ENCODE measurements around the gene CNTROB. TPM values are rescaled to one million over a fixed set of nuclear protein-coding genes. Genes with fewer than 3 reads are reported as not detected.

CNTROB gene
- polyA plus RNA-seq, 1 donor from 2014 or later = 11.0 TPM

DNA sequence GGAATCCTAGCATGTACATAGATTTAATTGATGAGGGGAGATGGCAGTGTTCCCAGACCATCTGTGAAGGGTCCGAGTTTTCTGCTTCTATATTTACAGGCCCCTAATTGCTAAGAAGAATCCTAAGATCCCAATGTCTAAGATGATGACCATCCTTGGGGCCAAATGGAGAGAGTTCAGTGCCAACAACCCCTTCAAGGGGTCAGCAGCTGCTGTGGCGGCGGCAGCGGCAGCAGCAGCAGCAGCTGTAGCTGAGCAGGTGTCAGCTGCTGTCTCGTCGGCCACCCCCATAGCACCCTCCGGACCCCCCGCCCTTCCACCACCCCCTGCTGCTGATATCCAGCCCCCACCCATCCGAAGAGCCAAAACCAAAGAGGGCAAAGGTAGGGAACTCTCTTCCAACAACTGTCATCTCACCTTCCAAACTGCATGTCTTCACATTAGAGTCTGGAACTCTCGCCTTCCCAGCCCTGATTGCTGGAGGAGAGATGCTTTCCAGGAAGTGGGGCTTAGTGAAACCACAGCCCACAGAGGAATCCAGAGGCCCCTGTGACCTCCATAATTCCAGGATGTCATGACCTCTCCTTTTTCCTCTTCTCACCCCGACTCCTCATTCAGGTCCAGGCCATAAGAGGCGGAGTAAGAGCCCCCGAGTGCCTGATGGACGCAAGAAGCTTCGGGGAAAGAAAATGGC lies 38.7 kb upstream of the CNTROB start:
- peaks cover 5% of the 10 kb centered on the region for H3K36me3 Mint-ChIP-seq
- H3K27ac Mint-ChIP-seq = no peak overlapping the region

DNA sequence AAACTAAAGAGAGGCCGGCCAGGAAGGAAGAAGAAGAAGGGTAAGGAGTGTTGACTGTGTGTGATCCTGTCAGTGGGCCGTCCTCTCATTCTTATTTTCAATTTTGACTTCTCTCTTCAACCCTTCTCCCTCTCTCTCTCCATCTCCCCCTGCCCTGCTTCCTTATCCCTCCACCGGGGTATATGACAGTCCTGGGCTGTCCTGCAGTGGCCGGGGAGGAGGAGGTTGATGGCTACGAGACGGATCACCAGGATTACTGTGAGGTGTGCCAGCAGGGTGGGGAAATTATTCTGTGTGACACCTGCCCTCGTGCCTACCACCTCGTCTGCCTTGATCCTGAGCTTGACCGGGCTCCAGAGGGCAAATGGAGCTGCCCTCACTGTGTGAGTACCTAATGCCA lies 37.8 kb upstream of the CNTROB start:
- Mint-ChIP-seq H3K36me3 (peaks cover 5% of the 10 kb centered on the region), H3K27ac (no peak overlapping the region), H3K4me1 (no peaks in the 10 kb centered on the region), H3K27me3 (no peaks in the 10 kb centered on the region), H3K4me3 (no peak overlapping the region), H3K9me3 (no peaks in the 10 kb centered on the region)

More for the DNA sequence above, 38.7 kb upstream of the CNTROB start:
- H3K4me3 Mint-ChIP-seq = no peak overlapping the region
- no peaks in the 10 kb centered on the region for H3K4me1 Mint-ChIP-seq
- no peaks in the 10 kb centered on the region for H3K9me3 Mint-ChIP-seq
- H3K27me3 Mint-ChIP-seq = no peaks in the 10 kb centered on the region

DNA sequence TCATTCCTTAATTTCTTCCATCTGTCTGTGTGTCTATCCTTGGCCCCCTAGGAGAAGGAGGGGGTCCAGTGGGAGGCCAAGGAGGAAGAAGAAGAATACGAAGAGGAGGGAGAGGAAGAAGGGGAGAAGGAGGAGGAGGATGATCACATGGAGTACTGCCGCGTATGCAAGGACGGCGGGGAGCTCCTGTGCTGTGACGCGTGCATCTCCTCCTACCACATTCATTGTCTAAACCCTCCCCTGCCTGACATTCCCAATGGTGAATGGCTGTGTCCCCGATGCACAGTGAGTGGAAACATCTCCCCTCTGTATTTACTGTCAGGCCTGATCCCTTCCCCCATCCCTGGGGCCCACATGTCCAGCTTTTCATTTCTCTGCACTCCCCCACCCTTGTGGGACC lies 37.1 kb upstream of the CNTROB start:
- H3K36me3 Mint-ChIP-seq = peaks cover 5% of the 10 kb centered on the region
- H3K9me3 Mint-ChIP-seq = no peaks in the 10 kb centered on the region
- H3K4me3 Mint-ChIP-seq = no peak overlapping the region
- no peaks in the 10 kb centered on the region for H3K4me1 Mint-ChIP-seq
- H3K27ac Mint-ChIP-seq = no peak overlapping the region
- H3K27me3 Mint-ChIP-seq = no peaks in the 10 kb centered on the region

DNA sequence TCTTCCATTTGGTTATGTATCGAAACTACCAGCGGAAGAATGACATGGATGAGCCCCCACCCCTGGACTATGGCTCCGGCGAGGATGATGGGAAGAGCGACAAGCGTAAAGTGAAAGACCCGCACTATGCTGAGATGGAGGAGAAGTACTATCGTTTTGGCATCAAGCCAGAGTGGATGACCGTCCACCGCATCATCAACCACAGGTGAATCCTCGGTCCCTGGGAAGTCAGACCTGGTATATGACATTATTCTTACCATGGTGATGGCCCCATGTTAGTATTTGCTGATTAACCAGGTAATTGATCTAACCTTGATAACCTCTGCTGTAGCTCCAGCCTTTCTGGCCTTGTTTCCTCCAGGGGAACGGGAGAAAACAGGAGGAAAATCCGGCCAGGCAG lies 34.9 kb upstream of the CNTROB start:
- Mint-ChIP-seq H3K9me3 (no peaks in the 10 kb centered on the region), H3K27ac (no peak overlapping the region), H3K27me3 (no peaks in the 10 kb centered on the region), H3K4me3 (no peak overlapping the region), H3K4me1 (no peaks in the 10 kb centered on the region), H3K36me3 (peaks cover 5% of the 10 kb centered on the region)

DNA sequence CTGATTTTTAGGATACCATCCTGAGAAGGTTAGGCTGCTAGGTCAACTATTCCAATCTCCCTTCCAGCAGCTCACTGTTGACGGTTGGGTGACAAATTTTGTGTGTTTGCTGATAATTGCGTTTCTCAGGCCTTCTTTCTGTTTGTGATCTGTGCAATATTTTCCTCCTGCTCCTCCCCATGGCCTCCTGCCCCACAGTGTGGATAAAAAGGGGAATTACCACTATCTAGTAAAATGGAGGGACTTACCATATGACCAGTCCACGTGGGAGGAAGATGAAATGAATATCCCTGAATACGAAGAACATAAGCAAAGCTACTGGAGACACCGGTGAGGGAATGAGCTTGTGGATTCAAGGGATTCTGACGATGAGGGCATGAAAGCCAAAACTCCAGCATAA lies 34.2 kb upstream of the CNTROB start:
- Mint-ChIP-seq H3K4me3 (no peak overlapping the region), H3K9me3 (no peaks in the 10 kb centered on the region), H3K27ac (no peak overlapping the region), H3K36me3 (peaks cover 5% of the 10 kb centered on the region), H3K4me1 (no peaks in the 10 kb centered on the region), H3K27me3 (no peaks in the 10 kb centered on the region)

DNA sequence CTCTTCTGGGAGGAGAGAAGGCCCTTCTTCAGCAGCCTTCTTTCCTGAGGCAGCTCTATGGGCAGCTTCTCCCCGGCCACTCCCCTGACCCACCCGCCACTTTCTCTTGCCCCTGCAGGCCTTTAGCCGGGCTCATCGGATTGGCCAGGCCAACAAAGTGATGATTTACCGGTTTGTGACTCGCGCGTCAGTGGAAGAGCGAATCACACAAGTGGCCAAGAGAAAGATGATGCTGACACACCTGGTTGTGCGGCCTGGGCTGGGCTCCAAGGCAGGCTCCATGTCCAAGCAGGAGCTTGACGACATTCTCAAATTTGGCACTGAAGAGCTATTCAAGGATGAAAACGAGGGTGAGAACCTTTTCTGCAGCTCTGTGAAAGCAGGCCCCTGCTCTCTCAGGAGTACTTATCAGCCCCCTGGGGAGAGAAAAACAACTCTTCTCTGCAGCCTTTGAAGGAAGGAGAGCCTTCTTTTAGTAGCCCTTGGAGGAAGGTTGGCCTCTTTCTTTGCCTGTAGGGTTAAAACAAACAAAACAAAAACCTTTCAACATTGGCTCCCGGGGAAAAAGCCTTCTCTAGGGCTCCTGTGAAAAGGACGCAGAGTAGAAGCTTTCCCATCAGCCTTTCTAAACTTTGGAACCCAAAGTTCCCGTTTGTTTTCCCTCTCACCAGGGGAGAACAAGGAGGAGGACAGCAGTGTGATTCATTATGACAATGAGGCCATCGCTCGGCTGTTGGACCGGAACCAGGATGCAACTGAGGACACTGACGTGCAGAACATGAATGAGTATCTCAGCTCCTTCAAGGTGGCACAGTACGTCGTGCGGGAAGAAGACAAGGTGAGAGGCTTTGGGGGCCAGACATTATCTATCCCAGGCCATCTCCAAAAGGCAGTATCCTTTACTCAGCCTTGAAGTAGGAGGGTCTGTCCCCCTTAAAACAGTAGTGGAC lies 28.6 kb upstream of the CNTROB start:
- Mint-ChIP-seq H3K9me3 (peaks cover 0 to 2% (median 0%) of the 10 kb centered on the region in 3 donors), H3K36me3 (peaks cover 3% of the 10 kb centered on the region), H3K4me3 (no peak overlapping the region), H3K4me1 (no peaks in the 10 kb centered on the region), H3K27me3 (no peaks in the 10 kb centered on the region), H3K27ac (no peak overlapping the region)

DNA sequence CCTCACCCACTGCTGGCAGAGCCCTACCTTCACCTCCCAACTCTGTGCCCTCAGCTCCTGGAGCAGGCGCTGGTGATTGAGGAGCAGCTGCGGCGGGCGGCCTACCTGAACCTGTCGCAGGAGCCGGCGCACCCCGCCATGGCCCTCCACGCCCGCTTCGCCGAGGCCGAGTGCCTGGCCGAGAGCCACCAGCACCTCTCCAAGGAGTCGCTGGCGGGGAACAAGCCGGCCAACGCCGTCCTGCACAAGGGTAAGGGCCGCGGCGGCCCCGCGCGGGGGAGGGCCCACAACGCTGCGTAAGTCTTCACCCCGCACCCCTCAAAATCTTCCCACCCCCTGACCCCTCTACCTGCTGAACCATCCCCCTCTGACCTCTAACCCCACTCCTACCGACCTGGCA lies 22.9 kb upstream of the CNTROB start:
- Mint-ChIP-seq H3K4me1 (peaks cover 3 to 6% (median 4%) of the 10 kb centered on the region in 3 donors), H3K36me3 (peaks cover 3% of the 10 kb centered on the region), H3K27me3 (no peaks in the 10 kb centered on the region), H3K9me3 (no peaks in the 10 kb centered on the region), H3K27ac (peak overlapping the region in 1 of 3 donors; percentile 85), H3K4me3 (no peak overlapping the region)

DNA sequence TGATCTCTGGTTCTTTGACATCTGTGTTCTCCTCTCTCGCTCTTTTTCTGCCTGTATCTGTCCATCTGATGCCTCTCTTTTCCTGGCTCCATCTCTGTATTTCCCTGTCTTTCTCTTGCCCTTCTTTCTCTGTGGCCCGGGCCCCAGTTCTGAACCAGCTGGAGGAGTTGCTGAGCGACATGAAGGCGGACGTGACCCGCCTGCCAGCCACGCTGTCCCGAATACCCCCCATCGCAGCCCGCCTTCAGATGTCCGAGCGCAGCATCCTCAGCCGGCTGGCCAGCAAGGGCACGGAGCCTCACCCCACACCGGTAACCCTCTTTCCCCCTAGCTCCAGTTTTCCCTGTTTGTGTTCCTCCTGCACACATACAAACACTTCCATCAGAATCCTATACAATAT lies 21.7 kb upstream of the CNTROB start:
- H3K27ac Mint-ChIP-seq = peak overlapping the region in 1 of 3 donors; percentile 58
- H3K27me3 Mint-ChIP-seq = no peaks in the 10 kb centered on the region
- H3K36me3 Mint-ChIP-seq = no peaks in the 10 kb centered on the region

DNA sequence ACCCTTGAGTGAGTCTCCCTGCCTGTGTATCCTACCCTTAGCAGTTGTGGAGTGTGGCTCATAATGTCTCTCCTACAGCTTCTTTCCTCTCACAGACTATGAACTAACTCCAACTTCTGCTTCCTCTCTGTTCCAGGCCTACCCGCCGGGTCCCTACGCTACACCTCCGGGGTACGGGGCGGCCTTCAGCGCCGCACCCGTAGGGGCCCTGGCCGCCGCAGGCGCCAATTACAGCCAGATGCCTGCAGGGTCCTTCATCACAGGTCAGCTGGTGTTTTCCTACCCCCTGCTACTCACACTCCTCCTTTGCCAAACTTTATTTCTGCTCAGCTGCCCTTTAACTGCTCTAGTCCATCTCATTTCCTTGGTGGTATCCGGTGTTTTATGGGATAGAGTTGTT lies 21.3 kb upstream of the CNTROB start:
- Mint-ChIP-seq H3K9me3 (no peaks in the 10 kb centered on the region), H3K4me1 (peaks cover 12 to 18% (median 13%) of the 10 kb centered on the region in 3 donors), H3K36me3 (no peaks in the 10 kb centered on the region), H3K4me3 (no peak overlapping the region), H3K27me3 (no peaks in the 10 kb centered on the region), H3K27ac (peak overlapping the region in 1 of 3 donors; percentile 58)

More for the DNA sequence above, 21.7 kb upstream of the CNTROB start:
- peaks cover 9 to 13% (median 10%) of the 10 kb centered on the region in 3 donors for H3K4me1 Mint-ChIP-seq
- no peaks in the 10 kb centered on the region for H3K9me3 Mint-ChIP-seq
- H3K4me3 Mint-ChIP-seq = no peak overlapping the region

DNA sequence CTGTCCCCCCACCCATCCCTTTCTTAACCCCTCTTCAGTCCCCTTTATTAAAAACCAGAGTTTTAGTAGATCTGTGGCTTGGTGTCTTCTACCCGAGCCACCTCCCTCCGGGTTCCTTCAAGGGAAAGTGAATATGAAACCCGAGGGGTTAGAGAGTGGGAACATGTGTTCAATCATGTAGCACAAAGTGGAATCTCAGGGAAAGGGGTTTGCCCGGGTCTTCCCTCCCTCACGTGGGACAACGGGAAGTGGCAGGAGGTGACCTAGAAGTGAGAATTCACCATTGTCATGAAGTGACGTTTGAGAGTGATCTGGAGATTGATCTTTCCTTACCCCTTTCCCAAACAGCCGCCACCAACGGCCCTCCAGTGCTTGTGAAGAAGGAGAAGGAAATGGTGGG lies 20.9 kb upstream of the CNTROB start:
- Mint-ChIP-seq H3K4me1 (peaks cover 12 to 18% (median 13%) of the 10 kb centered on the region in 3 donors), H3K4me3 (no peak overlapping the region), H3K27me3 (no peaks in the 10 kb centered on the region), H3K36me3 (no peaks in the 10 kb centered on the region), H3K9me3 (no peaks in the 10 kb centered on the region), H3K27ac (no peak overlapping the region)

DNA sequence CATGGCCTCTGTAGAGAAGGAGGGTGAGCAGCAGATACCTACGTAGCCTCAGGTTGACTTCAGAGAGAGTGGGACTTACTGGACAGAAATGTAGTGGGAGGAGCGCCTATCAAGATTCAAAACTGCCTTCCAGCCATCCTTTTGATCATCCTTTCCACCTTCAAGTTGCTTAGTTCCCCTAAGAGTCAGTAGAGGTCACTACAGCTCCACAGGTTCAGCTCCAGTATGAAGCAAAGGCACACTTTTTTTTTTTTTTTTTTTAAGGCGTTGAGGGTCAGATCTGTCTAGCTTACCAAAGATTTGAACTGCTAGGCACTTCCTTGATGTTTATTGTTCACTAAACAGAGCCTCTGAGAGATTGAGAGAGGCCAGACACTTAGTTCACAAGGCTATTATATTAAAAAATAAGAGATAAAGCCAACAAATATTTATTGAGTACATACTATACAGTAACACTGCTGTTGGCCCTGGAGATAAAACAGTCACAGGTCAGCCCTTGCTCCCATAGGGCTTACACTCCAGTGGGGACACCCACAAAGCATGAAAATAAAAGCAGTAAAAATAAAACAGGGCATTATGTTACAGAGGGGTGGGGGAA lies 19.0 kb upstream of the CNTROB start:
- peaks cover 16 to 24% (median 19%) of the 10 kb centered on the region in 3 donors for H3K4me1 Mint-ChIP-seq
- H3K9me3 Mint-ChIP-seq = no peaks in the 10 kb centered on the region
- H3K36me3 Mint-ChIP-seq = no peaks in the 10 kb centered on the region
- peak overlapping the region in 1 of 4 donors; percentile 81 for H3K4me3 Mint-ChIP-seq
- peak overlapping the region in 1 of 3 donors; percentile 8 for H3K27ac Mint-ChIP-seq
- no peaks in the 10 kb centered on the region for H3K27me3 Mint-ChIP-seq

DNA sequence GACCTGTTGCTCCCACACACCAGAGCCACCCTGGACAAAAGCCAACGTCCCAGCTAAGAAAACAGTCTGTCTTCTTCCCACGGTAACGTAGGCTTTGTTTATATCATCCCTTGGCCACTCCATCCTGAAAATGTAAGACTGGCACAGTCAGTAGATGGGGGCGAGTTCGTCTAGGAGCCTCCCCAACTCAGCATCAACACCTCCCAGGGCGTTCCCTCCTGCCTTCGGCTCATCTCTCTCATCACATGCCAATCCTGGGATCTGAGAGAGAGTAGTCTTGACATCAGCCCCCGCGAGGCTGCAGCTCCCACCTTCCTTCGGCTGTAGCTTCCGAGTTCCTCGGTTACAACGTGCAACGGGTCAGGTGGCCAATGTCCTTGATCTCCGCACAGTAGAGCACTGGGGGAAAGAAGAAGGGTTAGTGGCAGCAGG lies 16.8 kb upstream of the CNTROB start:
- Mint-ChIP-seq H3K4me1 (peaks cover 16 to 24% (median 19%) of the 10 kb centered on the region in 3 donors), H3K27me3 (no peaks in the 10 kb centered on the region), H3K27ac (peak overlapping the region; percentile 83 to 93 (median 90)), H3K9me3 (no peaks in the 10 kb centered on the region), H3K4me3 (peak overlapping the region; percentile 87 to 94 (median 90)), H3K36me3 (no peaks in the 10 kb centered on the region)

DNA sequence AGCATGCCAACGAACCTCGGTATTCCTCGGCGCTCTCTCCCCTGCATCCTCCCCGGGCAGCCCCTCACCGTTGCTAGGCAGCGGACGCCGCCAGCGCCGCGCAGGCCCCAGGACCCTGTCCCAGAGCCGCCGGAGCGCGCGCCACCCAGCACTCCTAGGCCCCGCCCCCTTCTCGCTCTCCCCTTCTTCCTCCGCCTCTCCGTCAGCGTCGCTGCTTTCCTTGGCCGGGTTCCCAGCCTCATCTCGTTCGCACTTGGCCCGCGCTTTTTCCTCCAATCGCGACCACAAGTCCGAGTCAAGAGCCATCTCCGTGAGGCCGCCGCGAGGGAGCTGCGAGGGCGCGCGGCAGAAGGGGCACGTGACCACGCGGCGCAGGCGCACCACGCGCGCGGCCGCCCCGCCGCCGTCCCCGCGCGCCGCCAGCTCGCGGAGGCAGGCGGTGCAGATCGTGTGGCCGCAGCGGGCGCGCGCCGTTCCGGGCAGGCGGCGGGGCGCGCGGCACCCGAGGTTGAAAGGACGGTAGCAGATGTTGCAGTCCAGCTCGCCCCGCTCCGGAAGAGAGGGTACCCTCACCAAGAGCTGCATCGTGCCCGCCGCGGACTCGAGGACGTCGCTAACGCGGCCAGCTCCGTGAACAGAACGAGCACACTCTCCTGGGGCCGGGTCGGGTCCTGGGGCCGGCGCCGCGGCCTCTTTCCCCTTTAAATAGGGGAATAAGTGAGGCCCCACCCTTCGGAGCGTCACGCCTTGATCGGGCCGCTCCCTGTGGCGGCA lies 16.2 kb upstream of the CNTROB start, which contains the start of gene RNF227:
Gene RNF227 (minus strand): TSS at position 679 of the 774 bp plus-strand sequence. CDS start 94 bp downstream, at position 585.
- H3K36me3 Mint-ChIP-seq = no peaks in the 10 kb centered on the region
- no peaks in the 10 kb centered on the region for H3K27me3 Mint-ChIP-seq
- H3K27ac Mint-ChIP-seq = peak within 1 kb of the TSS; percentile 83 to 95 (median 93)
- peaks cover 16 to 24% (median 19%) of the 10 kb centered on the region in 3 donors for H3K4me1 Mint-ChIP-seq
- H3K4me3 Mint-ChIP-seq = peak within 1 kb of the TSS; percentile 87 to 94 (median 90)
- no peaks in the 10 kb centered on the region for H3K9me3 Mint-ChIP-seq

DNA sequence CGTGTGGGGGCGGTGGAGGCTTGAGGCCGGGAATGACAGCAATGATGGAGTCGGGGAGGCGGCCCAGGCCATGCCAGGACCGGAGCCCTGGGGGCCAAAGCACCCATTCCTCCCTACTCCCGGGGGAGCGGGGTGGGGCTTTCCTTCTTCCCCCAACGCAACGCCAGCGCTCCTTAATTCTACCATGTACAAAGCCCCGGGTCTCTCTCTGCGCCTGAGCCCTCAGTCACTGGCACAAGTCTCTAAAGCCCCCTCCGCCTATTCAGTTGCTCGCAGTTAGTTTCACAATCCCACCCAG lies 15.7 kb upstream of the CNTROB start:
- Mint-ChIP-seq H3K4me3 (peak overlapping the region; percentile 86 to 92 (median 88)), H3K36me3 (no peaks in the 10 kb centered on the region), H3K9me3 (no peaks in the 10 kb centered on the region), H3K4me1 (peaks cover 16 to 24% (median 19%) of the 10 kb centered on the region in 3 donors), H3K27ac (peak overlapping the region; percentile 61 to 95 (median 63)), H3K27me3 (no peaks in the 10 kb centered on the region)

All from IgD-negative memory B cell (primary cell).